Measurements from ENCODE around the gene UBA3. TPM values are rescaled to one million over a fixed set of nuclear protein-coding genes. Genes with fewer than 3 reads are reported as not detected.

The UBA3 gene
- total RNA-seq, 1 experiment from 2014 or later: 67.2 TPM

- H2BK15ac ChIP-seq (ENCODE audit: low read depth, low read length): no peak overlapping the region
- peaks cover 4% of the 10 kb centered on the region for H3K79me1 ChIP-seq (ENCODE audit: insufficient read depth, low read depth, low read length, poor library complexity, severe bottlenecking)
- no peak overlapping the region for H3K14ac ChIP-seq (ENCODE audit: insufficient read depth, low read length)
- H2BK20ac ChIP-seq (ENCODE audit: low read depth, low read length, poor library complexity, severe bottlenecking): no peak overlapping the region
- H4K5ac ChIP-seq (ENCODE audit: insufficient read length, low read depth, low read length): no peak overlapping the region
- H2AFZ ChIP-seq (ENCODE audit: low read length): no peak overlapping the region
- H3K27ac Mint-ChIP-seq: no peak overlapping the region
- H3K79me2 ChIP-seq (ENCODE audit: insufficient read depth, low read length): peaks cover 5% of the 10 kb centered on the region; the same call in 1 of the 2 replicates
- H2BK12ac ChIP-seq (ENCODE audit: insufficient read length, low read depth, low read length): no peak overlapping the region
- no peak overlapping the region for H4K91ac ChIP-seq (ENCODE audit: insufficient read length, low read depth, low read length)
- WGBS (ENCODE audit: extremely low coverage, insufficient read length, low lambda C conversion rate): no CpG with 5 or more reads among the region's 2 CpGs
- no peak for DNase-seq
- peaks cover 11% of the 10 kb centered on the region in 2 experiments for H3K4me1 Mint-ChIP-seq
- no peak overlapping the region for H3K4me2 ChIP-seq (ENCODE audit: insufficient read depth, insufficient read length, low read length)
- H3K36me3 Mint-ChIP-seq (ENCODE audit: insufficient read depth in 1 of 3, low read depth in 3 of 3): peaks cover 7 to 24% (median 17%) of the 10 kb centered on the region in 3 experiments; a peak in 5 of 7 replicates
- H3K4ac ChIP-seq (ENCODE audit: low read depth, low read length): no peak overlapping the region
- TF ChIP-seq CTCF (conservative IDR thresholded peaks at IDR 0.05): no peak
- no peaks in the 10 kb centered on the region for H3K27me3 ChIP-seq (ENCODE audit: insufficient read depth, low read length)
- H3K23ac ChIP-seq (ENCODE audit: insufficient read length, low read depth, low read length): no peak overlapping the region
- H3K4me1 ChIP-seq (ENCODE audit: insufficient read depth, low read length): peaks cover 4% of the 10 kb centered on the region; the same call in 1 of the 2 replicates
- H4K8ac ChIP-seq (replicated peaks; ENCODE audit: insufficient read length, low read depth, low read length): no peak overlapping the region
- no peak overlapping the region for H3K4me3 Mint-ChIP-seq
- no peaks in the 10 kb centered on the region for H3K9me3 ChIP-seq (ENCODE audit: control insufficient read depth, low read depth, low read length)
- no peaks in the 10 kb centered on the region; the same call in 1 of the 2 replicates for H3K27me3 Mint-ChIP-seq (ENCODE audit: low read depth)
- no peak overlapping the region for H2AK5ac ChIP-seq (ENCODE audit: insufficient read length, low read length)
- H3K56ac ChIP-seq (ENCODE audit: insufficient read length, low read depth, low read length): no peak overlapping the region
- no peaks in the 10 kb centered on the region for H3K9me3 Mint-ChIP-seq
- no peak overlapping the region for H3K27ac ChIP-seq (ENCODE audit: insufficient read length, low read depth, low read length)
- H3T11ph ChIP-seq (ENCODE audit: low read length): no peak overlapping the region
- H2BK120ac ChIP-seq (ENCODE audit: low read depth, low read length, poor library complexity, severe bottlenecking): no peak overlapping the region
- H2BK5ac ChIP-seq (ENCODE audit: insufficient read length, low read length): no peak overlapping the region
- H3K18ac ChIP-seq (ENCODE audit: insufficient read length, low read depth, low read length): no peak overlapping the region
- peaks cover 4% of the 10 kb centered on the region for H3K23me2 ChIP-seq (ENCODE audit: insufficient read length, low read depth, low read length, poor library complexity, severe bottlenecking)
- no peak overlapping the region for H3K9ac ChIP-seq (ENCODE audit: extremely low read depth, insufficient read length, low read length)
- H4K20me1 ChIP-seq (ENCODE audit: control insufficient read depth, insufficient read depth, insufficient read length): no peaks in the 10 kb centered on the region
These were observed 31.2 kb downstream of the UBA3 start for GRCh38 chr3:69048990-69049389.
